Mucosa of gallbladder (tissue), 1 donor: ENCODE measurements around the gene MPPED1. TPM values are rescaled to one million over a fixed set of nuclear protein-coding genes. Genes with fewer than 3 reads are reported as not detected.

Experiments
- DNase-seq: peaks from one replicate; pipeline ENCODE4 v3.0.0-alpha.2; 2020; ENCODE audit warnings: low spot score
- total RNA-seq: library from RNA; stranded (reverse); gene quantifications from one replicate; pipeline ENCODE4 v1.2.1, GENCODE V29; 2021
- donor health status: DM: no; HTN: no; CAD: no.

MPPED1 gene
- total RNA-seq, 1 donor from 2014 or later: not detected

- DNase-seq: no peak
Observed at GRCh38 chr22:43429426-43429825, 17.6 kb downstream of the MPPED1 start.

- DNase-seq: no peak
Observed at GRCh38 chr22:43431808-43432554, 20.2 kb downstream of the MPPED1 start.

- no peak for DNase-seq
Observed at GRCh38 chr22:43432883-43433415, 21.1 kb downstream of the MPPED1 start.

- no peak for DNase-seq
Observed at GRCh38 chr22:43433451-43434274, 21.8 kb downstream of the MPPED1 start.

- no peak for DNase-seq
Observed at GRCh38 chr22:43434275-43434927, 22.6 kb downstream of the MPPED1 start.

DNA sequence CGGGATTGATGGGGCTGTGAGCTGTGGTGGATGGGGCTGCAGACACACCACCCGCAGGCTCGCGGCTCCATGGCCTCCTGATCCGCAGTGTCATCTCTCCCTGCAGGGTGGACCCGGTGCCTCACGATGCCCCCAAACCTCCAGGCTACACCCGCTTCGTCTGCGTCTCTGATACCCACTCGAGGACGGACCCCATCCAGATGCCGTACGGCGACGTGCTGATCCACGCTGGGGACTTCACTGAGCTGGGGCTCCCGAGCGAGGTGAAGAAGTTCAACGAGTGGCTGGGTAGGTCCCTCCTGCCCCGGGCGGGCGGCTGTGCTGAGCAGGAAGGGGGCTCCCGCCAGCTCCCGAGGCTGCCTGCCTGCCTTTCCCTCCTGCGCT is 23.1 kb downstream of the MPPED1 start:
- DNase-seq: no peak

DNA sequence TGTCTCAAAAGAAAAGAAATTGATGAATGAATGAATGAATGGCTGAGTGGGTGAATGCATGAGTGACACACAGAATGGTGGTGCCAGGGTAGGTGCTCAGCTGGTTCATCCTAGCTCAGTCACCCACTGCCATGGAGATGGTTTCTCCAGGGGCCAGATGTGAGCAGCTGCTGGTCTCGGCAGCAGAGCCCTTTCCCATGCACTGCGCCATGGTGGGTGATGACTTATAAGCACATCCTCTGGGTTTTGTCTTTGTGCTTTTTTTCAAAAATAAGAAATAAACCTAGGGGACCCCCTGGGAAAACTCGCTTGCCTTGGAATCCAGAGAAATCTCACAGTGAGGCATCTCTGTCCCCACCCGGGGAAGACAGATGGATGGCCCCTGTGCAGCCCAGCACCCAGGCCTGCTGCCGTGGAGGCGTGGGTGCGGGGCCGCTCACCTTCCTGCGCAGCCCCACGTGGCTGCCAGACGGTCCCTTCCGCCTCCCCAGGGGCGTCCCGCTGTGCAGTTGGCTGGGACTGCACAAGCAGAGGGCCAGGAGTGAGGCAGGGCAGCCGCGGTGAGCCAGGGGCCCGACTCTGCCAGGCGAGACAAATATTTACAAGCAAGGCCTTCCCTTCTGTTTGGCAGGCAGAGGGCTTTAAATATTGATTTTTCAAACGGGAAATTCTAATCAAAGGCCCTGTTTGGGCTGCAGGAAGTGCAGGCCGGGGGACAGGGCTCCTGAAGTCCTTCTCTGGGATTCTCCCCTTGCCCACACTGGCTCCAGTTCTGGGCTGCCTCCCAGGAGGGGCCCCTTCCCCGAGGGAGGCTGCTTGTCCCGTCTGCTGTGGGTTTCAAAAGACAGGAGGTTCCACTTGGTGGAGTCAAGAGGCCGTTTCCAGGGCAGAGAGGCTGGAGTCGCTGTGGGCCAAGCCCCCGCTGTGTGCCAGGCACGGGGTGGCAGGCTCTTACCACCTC is 24.3 kb downstream of the MPPED1 start:
- DNase-seq: peak; percentile 44

GRCh38 chr22:43436868-43437267 is 25.1 kb downstream of the MPPED1 start:
- DNase-seq: no peak

GRCh38 chr22:43437871-43438475 is 26.2 kb downstream of the MPPED1 start:
- DNase-seq: no peak

GRCh38 chr22:43438666-43439347 is 27.0 kb downstream of the MPPED1 start:
- no peak for DNase-seq

DNA sequence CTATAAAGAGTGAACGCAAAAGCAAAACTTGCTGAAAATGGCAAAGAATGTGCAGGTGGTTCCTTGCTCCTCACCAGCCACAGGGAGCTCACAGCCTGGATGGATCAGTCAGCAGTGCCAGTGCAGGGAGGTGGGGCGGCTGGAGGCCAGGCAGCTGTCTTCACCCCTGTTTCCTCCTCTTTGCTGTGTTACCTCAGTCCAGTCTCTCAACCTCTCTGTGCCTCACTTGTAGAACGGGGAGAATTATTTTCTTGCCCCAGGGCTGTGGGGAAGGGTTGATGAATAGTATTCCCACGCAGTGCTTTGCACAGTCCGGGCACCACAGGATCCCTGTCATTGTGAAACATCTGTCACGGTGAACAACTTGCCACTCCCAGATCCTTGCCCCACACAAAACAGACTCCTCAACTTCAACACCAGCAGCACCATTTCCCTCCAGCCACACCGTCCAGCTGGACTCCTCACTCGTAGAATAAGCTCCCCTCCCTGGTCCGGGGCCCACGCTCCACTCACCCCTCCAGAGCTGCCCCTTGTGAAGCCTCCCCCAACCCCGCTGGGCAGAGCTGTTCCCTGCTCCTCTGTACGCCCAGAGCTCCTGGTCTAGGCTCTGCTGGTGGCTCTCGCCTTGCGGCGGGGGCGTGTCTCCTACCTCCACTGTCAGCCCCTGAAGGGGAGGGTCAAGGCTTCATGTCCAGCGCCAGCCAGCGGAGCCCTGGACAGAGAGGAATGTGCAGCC is 27.7 kb downstream of the MPPED1 start:
- no peak for DNase-seq

- DNase-seq: no peak
Observed at GRCh38 chr22:43440104-43440387, 28.2 kb downstream of the MPPED1 start.

- DNase-seq: no peak
Observed at GRCh38 chr22:43440556-43440955, 28.7 kb downstream of the MPPED1 start.

DNA sequence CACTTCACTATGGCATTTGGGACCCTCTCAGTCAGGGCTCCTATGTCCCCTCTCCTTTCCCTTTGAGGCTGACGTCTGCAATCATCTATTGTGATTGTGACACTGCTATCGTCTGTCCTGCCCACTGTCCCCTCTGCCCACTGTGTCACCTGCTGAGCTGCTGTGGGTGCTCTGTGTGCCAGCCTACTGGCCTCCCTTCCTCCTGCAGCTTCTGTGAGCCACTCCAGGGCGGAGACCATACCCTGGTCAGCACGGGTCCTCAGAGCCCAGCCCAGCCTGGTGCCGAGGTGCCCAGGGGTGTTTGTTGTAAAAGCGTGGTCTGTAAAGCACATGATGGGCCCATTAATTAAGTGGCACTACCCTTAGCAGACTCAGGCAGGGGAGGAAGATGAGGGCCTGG is 29.4 kb downstream of the MPPED1 start:
- DNase-seq: no peak

DNA sequence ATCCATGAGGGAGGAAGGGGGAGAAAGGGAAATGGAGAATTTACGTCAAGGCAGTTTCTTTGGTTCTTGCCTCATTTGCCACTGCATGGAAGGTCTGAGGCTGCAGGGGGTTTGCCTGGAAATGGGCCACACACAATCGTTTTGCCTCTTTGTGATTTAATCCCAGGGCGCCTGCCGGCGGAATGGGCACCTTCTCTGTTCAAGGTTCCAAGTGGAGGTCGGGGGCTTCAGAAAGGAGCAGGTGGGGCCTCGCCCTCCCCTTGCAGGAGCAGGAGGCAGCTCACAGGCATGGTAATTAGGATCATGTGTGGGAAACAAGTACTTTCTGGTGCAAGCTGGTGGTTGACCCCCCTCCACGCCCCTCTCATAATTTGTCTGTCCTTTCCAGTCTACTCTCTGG is 29.9 kb downstream of the MPPED1 start:
- DNase-seq: no peak

GRCh38 chr22:43442386-43443151 is 30.8 kb downstream of the MPPED1 start:
- DNase-seq: no peak

DNA sequence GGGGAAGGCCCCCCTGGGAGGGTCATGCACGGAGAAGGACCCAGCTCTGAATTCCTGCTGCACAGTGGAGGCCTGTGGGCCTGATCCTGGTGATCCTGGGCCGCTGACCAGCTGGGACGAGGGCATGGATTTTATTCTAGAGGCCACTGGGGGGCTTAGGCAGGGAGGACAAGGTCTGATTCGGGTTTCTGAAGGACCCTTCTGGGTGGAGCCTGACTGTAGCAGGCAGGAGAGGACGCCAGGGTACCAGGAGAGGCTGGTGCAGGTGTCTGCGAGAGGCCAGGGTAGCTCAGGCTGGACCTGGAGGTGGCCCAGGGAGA is 31.3 kb downstream of the MPPED1 start:
- DNase-seq: no peak

GRCh38 chr22:43446037-43446803 is 34.4 kb downstream of the MPPED1 start:
- no peak for DNase-seq
